ENCODE results near the gene PDLIM5.

PDLIM5 gene

GRCh38 chr4:94559351-94559806 lies 107.6 kb downstream of the PDLIM5 start:
- H3K27me3 ChIP-seq, result no peaks in the 10 kb centered on the region
- no peak for DNase-seq
- H3K36me3 ChIP-seq, result no peaks in the 10 kb centered on the region
- H3K4me1 ChIP-seq, result peaks cover 5% of the 10 kb centered on the region
- H3K4me3 ChIP-seq (ENCODE audit: low read depth, low read length), result no peak overlapping the region
- TF ChIP-seq CTCF (IDR thresholded peaks at IDR 0.05; ENCODE audit: low read depth, low read length), result no peak
- no peaks in the 10 kb centered on the region for H3K9me3 ChIP-seq

- H3K9me3 ChIP-seq, result no peaks in the 10 kb centered on the region
- H3K27me3 ChIP-seq, result no peaks in the 10 kb centered on the region
- no peak for DNase-seq
- no peak overlapping the region for H3K4me3 ChIP-seq (ENCODE audit: low read depth, low read length)
- H3K4me1 ChIP-seq, result peaks cover 5% of the 10 kb centered on the region
- no peak for TF ChIP-seq CTCF (IDR thresholded peaks at IDR 0.05; ENCODE audit: low read depth, low read length)
- H3K36me3 ChIP-seq, result no peaks in the 10 kb centered on the region
Observed at GRCh38 chr4:94561249-94562024, 109.7 kb downstream of the PDLIM5 start.

DNA sequence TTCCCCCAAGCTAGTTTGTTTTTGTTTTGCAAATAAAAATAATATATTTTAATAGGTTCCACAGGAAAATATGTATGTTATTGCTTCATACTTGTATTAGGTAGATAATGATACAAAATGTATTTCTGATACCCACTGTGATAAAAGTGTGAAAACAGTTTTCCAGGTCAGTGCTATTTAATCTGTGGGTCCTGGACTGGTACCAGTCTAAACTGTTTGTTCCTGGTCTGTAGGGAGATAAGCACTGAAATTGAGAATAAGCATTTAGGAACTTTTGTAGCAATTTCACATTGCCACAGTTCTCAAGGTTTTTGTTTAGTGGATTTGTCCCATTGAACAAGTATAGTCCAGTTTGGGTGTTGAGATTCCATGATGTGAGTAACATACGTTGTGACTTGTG lies 110.5 kb downstream of the PDLIM5 start:
- H3K4me1 ChIP-seq, result peaks cover 5% of the 10 kb centered on the region
- H3K9me3 ChIP-seq, result no peaks in the 10 kb centered on the region
- H3K27me3 ChIP-seq, result no peaks in the 10 kb centered on the region
- no peaks in the 10 kb centered on the region for H3K36me3 ChIP-seq
- DNase-seq, result no peak
- no peak overlapping the region for H3K4me3 ChIP-seq (ENCODE audit: low read depth, low read length)
- no peak for TF ChIP-seq CTCF (IDR thresholded peaks at IDR 0.05; ENCODE audit: low read depth, low read length)

DNA sequence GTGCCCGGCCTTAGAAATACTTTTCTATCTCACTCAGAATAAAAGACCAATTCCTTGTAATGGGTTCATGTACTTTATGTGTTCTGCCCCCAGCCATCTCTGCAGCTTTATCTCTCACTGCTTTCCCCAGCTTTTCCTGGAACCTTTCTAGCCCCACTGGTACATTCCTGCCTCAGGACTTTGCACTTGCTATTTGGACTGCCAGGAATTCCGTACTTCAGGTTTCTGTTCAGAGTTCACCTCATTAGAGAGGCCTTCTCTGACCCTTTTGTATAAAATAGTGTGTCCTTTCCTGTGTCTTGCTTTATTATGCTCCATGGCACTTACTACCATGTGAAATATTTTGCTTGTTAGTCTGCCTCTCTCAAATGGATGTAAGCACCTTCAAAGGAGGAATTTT lies 112.5 kb downstream of the PDLIM5 start:
- Histone ChIP-seq H3K9me3 (no peaks in the 10 kb centered on the region), H3K36me3 (no peaks in the 10 kb centered on the region), H3K4me1 (peaks cover 5% of the 10 kb centered on the region), H3K27me3 (no peaks in the 10 kb centered on the region), H3K4me3 (ENCODE audit: low read depth, low read length) (no peak overlapping the region)
- no peak for DNase-seq
- TF ChIP-seq CTCF (IDR thresholded peaks at IDR 0.05; ENCODE audit: low read depth, low read length), result no peak

GRCh38 chr4:94566420-94566819 lies 114.7 kb downstream of the PDLIM5 start:
- no peak overlapping the region for H3K4me3 ChIP-seq (ENCODE audit: low read depth, low read length)
- no peaks in the 10 kb centered on the region for H3K9me3 ChIP-seq
- H3K27me3 ChIP-seq, result no peaks in the 10 kb centered on the region
- DNase-seq, result no peak
- H3K36me3 ChIP-seq, result no peaks in the 10 kb centered on the region
- peaks cover 5% of the 10 kb centered on the region for H3K4me1 ChIP-seq
- TF ChIP-seq CTCF (IDR thresholded peaks at IDR 0.05; ENCODE audit: low read depth, low read length), result no peak

DNA sequence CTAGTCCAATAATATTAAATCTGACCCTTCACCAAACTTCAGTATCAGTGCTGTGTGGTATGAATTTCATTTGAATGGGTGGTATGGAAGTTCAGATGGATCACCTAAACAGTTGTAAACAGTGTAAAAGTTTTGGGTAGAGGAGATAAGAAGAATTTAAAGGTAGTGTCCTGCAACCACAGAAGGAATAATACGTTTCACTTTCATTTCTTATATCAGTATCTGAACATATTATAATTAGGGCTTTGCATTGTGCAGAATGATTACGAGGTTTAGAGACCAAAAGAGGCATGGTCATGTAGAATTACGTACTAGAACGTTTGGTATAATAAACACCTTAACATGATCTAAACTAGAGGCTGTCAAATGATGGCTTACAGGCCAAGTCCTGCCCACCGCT lies 116.1 kb downstream of the PDLIM5 start:
- Histone ChIP-seq H3K27me3 (no peaks in the 10 kb centered on the region), H3K9me3 (no peaks in the 10 kb centered on the region), H3K4me3 (ENCODE audit: low read depth, low read length) (no peak overlapping the region), H3K4me1 (peaks cover 6% of the 10 kb centered on the region), H3K36me3 (no peaks in the 10 kb centered on the region)
- no peak for TF ChIP-seq CTCF (IDR thresholded peaks at IDR 0.05; ENCODE audit: low read depth, low read length)
- DNase-seq, result no peak

Measured in BE2C (cell line).